GM19463 (cell line): ENCODE data around the gene MCM8.

Experiments used
- ATAC-seq: cut with Tn5 transposase; IDR thresholded peaks from one replicate; pipeline ENCODE4 v1.9.1; 2021; ENCODE audit warnings: mild to moderate bottlenecking, moderate library complexity; ENCODE audit not compliant: unreplicated experiment

Gene MCM8

GRCh38 chr20:6040958-6041807, 90.7 kb downstream of the MCM8 start:
- no peak for ATAC-seq

GRCh38 chr20:6041808-6042265, 91.4 kb downstream of the MCM8 start:
- ATAC-seq = no peak

GRCh38 chr20:6044115-6044514, 93.7 kb downstream of the MCM8 start:
- no peak for ATAC-seq

GRCh38 chr20:6045566-6045965, 95.1 kb downstream of the MCM8 start:
- ATAC-seq = no peak

- ATAC-seq = no peak
These were observed 96.0 kb downstream of the MCM8 start for GRCh38 chr20:6046432-6046831.

GRCh38 chr20:6048391-6048790, 97.9 kb downstream of the MCM8 start:
- no peak for ATAC-seq
